T-helper 22 cell (primary cell): ENCODE results near the gene CHST13.

Source experiments
- DNase-seq: peaks from one replicate; pipeline ENCODE4 v3.0.0-alpha.2; 2020; ENCODE audit warnings: low read depth

Gene CHST13

DNA sequence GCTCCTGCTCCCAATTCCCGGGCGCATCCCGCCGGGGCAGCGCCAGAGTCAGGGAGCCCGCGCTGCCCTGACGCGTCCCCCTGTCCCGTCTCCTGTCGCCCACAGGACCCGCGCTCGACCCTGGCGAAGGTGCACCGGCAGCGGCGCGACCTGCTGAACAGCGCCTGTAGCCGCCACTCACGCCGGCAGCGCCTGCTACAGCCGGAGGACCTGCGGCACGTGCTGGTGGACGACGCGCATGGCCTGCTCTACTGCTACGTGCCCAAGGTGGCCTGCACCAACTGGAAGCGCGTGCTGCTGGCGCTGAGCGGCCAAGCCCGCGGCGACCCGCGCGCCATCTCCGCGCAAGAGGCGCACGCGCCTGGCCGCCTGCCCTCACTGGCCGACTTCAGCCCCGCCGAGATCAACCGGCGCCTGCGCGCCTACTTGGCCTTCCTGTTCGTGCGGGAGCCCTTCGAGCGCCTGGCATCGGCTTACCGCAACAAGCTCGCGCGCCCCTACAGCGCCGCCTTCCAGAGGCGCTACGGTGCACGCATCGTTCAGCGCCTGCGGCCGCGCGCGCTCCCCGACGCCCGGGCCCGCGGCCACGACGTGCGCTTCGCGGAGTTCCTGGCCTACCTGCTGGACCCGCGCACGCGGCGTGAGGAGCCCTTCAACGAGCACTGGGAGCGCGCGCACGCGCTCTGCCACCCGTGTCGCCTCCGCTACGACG lies 17.8 kb downstream of the CHST13 start:
- no peak for DNase-seq

DNA sequence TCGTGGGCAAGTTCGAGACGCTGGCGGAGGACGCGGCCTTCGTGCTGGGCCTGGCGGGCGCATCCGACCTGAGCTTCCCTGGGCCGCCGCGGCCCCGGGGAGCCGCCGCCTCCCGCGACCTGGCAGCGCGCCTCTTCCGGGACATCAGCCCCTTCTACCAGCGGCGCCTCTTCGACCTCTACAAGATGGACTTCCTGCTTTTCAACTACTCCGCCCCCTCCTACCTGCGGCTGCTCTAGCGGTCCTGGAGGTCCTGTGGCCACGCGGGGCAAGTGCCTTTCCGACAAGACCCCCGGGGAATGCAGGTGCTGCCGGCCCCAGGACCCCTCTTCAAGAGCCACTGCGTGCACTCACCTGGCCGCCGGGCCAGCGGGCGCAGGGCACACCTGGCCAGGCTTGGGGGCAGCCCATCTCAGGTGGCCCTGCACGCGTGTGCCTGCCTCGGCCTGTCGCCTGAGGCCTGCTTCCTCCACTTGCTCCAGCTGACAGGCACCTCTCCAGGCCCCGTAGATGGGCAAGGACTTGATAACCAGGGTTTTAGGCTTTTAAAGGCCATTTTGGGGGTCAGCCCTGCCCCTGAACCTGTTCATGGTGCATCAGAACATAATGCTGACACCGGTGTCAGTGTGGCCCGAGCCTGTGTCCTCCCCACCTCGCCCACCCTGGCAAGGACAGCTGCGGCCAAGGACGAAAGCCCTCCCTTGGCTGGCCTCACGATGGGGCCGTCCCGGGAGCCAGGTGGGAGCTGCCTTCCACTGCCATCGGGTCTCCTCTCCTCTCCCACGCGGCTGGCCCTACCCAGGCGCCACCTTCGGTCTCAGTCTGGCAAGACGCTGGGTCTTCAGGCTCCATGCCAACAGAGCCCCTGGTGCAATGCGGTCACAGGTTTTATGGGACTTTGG lies 18.6 kb downstream of the CHST13 start:
- no peak for DNase-seq

DNA sequence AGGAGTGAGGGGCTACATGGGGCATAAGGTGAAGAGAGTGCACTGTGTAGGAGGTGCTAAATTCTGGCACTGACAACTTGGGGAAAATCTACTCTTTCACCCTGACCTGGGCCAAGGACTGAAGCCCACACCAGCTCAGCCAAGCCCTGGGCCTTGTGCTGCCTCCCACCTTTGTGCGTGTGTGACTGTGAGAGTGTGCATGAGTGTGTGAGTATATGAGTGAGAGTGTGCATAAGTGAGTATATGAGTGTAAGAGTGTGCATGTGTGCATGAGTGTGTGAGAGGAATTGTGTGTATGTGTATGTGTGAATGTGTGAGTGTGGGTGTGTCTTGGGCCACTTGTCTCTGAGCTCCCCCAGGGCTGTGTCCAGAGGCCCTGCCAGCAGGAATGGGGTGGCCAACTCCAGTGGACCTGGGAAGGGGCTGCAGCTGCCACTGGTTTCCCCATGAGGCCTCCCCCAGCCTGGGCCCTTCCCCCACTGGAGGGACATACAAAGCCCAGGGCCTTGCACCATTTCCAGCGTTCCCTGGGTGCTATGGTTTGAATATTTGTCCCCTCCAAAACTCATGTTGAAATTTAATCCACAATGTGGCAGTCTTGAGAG lies 19.6 kb downstream of the CHST13 start:
- no peak for DNase-seq

DNA sequence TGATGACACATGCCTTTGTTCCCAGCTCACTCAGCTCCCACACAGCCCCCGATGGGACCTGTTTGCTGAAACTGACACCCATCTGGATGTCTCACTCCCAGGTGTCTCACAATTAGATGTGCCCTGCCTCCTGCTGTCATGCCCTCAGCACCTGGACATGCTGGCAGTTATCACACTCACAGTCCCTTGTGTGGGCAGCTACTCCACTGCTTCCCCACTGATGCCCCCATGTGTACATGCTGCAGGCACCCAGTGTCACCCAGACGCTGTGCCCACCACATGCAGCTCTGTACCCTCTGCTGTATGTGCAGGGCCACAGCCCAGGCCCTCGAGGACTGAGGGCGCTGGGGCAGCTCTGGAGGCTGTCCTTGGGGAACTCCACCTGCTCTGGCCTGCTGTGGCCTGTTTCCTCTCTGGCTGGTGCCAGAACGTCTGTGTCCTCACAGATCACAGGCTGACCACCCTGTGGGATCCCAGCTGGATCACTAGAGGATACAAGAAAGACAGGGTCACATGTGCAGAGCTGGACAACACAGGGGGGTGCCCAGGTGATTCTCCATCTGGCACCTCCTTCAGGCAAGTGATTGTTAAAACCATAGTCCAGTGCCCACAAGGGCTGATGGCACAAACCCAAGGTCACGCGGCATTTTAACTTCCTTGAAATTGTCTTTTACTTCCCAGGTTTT lies 20.8 kb downstream of the CHST13 start:
- no peak for DNase-seq

DNA sequence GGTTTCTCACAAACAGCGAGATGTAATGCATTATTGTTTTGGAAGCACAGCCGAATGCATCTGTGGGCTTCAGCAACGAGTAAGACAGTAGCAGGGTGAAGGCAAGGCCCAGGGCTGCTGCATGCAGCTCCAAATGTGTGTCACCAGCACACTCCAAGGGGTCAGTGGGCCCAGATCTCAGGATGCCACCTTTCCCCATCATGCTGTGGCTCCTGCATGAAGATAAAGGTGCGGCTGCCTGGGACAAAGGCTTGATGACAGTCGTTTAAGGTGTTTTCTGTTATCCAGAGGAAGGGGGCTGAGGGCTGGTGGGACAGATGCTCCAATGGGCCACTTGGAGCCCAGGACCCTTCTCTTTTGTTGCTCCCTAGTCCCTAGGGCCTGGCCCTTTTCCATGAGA lies 21.6 kb downstream of the CHST13 start:
- DNase-seq = no peak

DNA sequence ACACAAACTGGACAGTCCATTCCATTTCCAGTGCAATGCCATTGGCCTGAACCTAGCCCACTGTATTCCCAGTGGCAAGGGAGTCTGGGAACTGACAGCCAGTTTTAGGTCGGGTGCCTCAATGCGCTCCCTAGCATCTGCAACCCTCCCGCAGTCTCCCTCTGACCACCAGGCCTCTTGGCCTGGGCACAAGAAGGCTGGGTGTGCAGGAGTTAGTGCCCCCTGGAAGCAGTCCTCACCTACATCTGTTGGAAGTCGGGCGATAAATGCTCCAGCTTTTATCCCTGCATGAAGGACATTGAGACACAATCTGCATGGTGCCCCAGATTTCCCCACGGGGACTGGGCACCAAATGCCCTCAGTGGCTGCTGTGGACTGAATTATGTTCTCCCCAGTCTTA lies 22.1 kb downstream of the CHST13 start:
- no peak for DNase-seq

DNA sequence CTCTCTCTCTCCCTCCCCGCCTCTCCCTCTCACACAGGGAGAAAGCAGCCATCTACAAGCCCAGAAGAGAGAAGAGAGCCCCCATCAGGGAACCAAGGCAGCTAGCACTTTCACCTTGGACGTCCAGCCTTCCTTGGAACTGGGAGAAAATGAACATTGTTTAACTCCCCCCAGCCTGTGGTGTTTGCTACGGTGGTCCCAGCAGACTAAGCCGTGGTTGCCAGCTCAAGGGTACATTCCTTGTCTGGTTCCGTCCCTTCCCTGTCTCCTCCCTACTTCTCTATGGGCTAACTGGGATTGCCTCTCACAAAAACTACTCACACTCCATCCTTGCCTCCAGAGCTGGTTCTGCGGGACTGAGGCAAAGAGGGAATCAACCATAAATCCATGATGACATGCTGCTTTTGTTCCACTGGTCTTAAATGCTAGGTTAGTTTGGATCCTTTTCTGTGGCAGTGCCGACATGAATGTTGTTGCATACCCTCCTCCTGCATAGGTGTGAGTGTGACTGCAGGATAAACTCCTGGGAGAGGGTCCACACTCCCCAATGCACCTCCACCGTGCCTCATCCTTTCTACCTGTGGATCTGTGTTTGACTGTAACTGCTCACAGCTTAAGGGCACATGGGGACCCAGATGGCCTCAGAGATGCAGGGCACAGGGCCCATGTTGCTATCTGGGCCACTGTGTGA lies 22.7 kb downstream of the CHST13 start:
- no peak for DNase-seq

DNA sequence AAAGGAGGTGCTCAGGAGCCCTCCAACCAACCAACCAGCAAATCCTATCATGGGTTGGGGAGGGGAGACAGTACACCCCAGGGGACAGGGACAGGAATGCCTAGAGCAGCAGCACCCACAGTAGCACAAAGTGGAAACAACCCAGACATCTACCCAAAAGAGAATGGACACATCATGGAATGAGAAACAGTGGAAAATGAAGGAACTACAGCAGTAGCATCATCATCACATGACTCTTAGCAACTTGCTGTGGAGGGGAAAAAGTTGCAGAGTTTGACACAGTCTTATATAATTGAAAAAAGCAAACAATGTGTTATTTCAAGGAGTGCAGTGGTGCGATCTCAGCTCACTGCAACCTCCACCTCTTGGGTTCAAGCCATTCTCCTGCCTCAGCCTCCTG lies 23.8 kb downstream of the CHST13 start:
- DNase-seq = no peak

DNA sequence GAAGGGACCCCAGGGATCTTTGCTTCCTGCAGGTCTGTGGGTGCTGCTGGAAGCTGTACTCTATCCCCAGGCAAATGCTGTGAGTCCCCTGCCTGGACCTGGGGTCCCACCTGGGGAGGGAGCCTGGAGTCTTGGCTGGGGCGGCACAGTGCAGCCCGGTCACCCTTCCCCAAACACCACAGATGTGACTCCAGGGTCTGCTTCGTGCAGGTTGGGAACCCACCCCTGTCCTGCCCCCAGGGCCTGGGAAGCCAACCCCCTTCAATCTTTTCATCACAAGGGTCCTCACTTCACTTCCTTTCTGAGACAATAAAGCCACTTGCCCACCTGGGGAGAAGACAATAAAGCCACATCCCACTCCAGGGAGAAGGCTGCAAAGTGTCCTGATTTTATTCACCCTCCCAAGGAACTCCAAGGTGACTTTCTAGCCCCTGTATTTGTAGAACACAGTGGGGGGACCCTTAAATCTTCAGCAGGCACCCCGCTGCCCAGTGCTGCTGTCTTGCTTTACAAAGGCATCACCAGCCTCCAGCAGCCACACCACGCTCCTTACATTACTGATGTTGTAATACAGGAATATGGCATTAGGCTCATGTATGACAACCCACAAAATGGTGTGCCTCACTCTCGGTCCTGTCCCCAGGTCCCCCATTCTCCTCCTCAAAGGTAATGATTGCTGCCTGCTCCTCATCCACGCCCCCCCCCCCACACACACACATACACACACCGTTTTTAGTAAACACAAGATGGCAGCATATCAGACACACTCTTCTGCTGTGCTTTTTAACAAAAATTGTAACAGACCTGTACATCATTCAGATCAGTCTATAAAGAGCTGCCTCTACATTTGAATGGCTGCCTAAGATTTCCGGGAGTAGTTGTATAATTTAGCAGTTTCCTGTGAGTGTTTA lies 24.9 kb downstream of the CHST13 start:
- DNase-seq = no peak

DNA sequence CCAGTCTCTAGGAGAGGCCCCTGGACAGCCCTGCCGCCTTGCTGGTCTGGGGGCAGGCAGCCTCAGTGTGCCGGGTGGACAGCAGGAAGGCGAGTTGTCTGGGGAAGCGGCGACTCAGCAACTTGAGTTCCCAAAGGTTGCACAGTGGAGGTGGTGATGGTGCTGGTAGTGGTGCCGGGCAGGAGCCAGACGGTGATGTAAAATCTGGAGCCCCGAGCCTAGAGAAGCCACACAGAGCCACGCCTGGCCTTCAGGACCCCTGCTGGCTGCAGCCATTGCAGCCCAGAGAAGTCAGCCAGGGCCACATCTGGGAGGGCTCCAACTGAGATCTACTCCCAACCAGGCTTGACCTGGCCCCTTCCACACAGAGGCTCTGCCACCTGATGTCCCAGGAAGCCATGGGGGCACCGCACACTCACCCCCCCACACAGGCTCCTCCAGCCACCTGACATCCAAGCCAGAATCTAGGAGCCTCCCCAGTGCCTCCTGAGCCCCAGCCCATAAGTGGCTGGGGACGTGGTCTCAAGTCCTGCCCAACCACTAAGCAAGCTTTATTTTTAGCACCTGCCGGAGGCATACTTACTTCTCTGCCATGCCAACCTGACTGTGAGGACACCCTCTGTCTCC lies 26.0 kb downstream of the CHST13 start:
- no peak for DNase-seq

DNA sequence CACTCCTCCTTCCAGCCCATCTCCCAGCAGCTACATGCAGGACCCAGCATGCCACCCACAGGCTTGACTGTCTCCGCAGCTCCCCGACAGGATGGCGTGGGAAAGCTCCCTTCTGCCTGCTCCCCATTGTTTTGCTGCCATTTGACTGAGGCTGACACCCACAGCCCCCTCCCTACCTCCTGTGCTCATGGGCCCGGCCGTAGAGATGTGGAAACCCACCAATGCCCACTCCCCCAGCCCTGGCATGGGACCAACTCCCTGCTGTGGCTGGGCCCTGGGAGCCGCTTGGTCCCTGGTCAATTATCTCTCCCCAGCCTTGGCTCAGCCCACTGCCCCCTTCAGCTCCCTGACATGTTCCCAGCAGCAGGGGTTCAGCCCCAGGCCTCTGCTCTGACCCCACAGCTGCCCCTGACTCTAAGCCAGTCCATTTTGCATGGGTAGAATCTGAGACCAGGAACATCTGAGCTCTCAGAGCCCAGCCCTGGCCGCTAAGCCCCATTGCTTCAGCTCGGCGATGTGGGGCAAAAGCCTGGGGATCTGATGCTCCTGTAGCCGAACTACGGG lies 26.6 kb downstream of the CHST13 start:
- no peak for DNase-seq

DNA sequence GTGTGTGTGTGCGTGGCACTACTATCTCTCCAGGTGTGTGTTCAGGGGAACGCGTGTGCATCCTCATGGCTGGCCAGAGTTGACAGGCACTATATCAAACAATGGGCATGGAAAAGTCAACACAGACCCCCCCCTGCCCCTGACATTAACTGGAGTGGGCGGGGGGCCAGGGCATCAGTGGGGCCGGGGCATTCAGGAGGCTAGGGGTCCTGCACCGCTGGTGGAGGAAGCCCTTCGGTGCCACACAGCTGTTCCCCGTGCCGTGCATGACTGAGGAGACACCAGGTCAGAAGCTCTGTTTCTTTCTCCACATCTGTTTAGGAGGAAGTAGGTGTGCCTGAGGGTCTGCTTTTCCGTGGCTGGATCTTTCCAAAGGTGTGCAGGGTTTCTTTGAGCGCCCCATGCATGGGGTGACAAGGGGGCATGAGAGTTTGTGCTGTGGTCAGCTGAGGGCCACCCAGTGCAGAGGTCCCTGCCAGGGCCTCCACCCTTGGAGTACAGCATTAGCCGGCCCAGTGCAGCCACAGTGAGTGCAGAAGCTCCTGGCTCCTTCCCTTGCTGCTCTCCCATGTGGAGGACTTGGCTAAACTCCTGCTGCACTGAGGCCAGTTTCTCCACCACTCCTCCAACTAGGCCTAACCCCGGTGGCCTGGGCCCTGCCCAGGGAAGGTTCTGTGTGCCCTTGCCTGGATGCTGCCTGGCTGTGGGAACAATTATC lies 27.3 kb downstream of the CHST13 start:
- DNase-seq = no peak

DNA sequence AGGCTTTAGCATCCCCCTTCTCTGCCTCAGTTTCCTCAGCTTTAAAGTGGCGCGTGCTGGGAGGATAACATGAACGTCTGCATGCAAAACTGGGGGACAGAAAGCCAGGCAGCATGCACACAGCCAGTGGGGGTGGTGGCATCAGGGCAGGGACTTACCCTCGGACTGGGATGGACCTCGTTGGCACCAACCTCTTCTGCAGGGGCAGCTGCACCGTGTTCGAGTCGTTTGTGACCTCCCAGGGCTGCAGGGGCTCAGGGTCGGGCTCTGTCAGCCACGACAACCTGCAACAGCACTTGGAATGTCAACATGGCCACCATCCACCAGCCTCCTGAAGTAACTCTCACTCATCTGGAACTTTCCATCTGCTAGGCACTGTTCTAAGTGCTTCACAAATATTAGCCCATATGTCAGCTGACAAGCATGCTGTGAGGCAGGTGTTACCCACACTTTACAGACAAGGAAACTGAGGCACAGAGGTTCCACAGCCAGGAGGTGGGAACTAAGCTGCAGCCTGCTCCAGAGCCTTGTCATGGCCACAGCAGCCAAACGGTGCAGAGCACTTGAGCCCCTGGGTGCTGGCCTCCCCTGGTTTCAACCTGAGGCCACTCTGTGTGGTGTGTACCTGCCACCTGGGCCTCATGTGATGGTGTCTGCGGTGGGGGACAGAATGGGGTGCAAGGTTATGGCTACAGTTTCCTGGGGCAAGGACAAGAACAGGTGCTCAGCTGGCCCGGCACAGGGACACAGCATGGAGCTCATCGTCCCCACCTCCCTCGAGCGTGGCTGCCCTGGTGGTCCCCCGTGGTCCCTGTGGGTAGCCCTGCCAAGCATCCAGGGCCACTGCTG lies 28.1 kb downstream of the CHST13 start:
- no peak for DNase-seq

DNA sequence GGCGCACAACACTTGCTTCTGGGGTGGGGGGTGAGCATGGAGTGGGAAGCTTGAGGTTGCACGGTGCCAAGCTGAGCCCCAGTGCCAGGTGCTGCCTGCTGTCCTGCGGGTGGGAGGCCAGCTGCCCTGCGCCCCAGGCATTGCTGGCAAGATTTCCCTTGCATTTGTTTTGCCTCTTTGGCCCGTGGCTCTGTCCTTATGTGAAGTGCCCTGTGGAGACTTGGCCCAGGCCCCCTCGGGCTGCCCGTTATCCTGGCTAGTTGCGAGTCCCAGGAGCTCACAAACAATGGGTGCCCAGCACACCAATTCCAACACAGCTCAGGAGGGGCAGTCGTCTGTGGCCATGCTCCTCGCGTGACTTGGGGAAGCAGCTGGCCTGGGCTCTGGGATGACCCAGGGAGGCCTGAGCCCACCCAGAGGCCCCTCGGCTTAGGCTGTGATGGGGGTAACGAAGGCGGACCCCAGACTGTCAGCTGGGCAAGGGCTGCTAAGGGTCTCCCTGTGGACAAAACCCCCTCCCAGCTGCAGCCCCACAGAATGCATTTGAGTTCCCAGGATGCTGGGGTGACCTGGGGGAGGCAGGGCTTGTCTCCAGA lies 28.8 kb downstream of the CHST13 start:
- DNase-seq = no peak

DNA sequence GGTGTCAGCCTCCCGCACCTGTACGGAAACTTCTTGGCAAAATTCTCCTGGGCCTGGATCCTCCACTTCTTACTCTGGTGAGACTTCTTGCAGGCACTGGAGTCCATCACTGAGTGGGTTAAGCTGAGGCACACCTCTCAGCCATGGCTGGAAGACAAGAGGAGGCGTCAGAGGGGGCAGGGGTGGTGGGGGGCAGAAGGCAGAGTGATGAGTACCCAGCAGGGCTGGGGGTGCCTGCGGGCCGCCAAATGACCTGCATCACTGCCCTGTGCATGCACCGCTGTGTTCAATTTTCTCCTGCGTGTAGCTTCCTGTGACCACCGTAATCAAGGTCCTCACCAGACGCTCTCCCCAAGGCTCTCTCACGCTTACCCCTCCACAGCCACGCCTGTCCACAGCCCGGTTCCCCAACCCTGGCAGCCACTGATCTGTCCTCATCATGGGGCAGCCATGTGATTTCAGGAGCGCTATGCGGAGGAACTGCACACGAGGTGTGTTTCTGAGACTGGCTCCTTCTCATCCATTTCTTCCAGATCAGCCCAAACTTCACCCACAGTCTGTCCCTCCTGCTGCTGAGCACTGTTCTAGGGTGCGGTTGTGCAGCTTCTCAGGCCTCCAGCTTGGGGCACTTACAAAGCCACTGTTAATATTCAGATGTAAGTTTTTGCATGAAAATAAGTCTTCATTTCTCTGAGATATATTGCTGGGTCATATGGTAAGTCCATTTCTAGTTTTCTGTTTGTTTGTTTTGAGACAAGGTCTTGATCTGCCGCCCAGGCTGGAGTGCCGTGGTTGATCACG lies 29.5 kb downstream of the CHST13 start:
- DNase-seq = no peak

DNA sequence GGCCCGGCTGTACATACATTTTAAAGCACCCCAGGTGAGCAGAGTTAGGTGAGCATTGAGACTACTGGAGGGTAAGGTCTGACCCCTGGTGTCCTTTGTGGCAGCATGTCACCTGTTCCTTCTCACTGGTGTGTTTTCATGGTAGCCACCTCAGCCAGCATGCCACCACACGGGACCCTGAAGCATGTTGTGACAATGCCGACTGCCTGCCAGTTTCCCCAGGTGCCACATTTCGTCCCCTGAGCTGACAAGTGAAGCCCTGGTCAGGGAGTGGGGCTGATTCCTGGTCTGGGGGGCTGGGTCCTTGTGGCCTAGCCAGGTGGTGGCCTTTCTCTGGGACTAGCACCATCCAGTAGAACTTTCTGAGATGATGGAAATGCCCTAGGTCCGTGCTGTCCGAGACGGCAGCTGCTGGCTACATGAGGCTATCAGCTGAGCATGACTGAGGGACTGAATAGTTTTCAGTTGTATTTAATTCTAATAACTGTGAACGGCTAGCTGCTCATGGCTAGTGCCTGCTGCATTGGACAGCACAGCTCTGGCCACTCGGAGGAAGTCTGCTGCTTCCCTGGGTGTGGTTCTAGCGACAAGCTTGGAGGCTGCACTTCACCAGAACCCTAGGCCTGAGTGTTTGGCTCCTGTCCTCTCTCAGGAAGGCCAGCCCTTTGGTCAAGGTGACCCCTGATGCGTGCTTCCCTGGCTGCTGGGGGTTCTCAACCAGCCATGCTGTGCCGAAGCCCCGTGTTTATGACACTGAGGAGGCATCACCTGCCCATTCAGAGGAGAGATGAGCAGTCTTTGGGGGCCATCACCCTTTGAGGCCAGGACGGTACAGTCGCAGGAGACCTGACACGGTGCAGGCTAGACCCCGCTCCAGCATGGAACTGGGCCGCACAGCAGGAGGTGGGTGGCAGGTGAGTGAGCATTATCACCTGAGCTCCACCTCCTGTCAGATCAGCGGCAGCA lies 30.9 kb downstream of the CHST13 start:
- no peak for DNase-seq
